ES-I3 (cell line): ENCODE results near the gene MAN1A1.

Experiments used
- H3K36me3 ChIP-seq: 2 replicates; pipeline ENCODE4 v1.6.1; 2013; ENCODE audit warnings: mild to moderate bottlenecking, low read length, control low read depth, moderate library complexity; ENCODE audit not compliant: insufficient read depth
- H3K4me1 ChIP-seq: 2 replicates; pipeline ENCODE4 v1.6.1; 2013; ENCODE audit warnings: mild to moderate bottlenecking, control low read depth, low read length; ENCODE audit not compliant: insufficient read depth
- H3K9ac ChIP-seq: 2 replicates; pipeline ENCODE4 v1.6.1; 2013; ENCODE audit warnings: low read depth, mild to moderate bottlenecking, low read length, moderate library complexity
- H3K9me3 ChIP-seq: 2 replicates; pipeline ENCODE4 v1.6.1; 2013; ENCODE audit warnings: mild to moderate bottlenecking, low read length, moderate library complexity; ENCODE audit not compliant: control insufficient read depth, insufficient read depth

Gene MAN1A1

DNA sequence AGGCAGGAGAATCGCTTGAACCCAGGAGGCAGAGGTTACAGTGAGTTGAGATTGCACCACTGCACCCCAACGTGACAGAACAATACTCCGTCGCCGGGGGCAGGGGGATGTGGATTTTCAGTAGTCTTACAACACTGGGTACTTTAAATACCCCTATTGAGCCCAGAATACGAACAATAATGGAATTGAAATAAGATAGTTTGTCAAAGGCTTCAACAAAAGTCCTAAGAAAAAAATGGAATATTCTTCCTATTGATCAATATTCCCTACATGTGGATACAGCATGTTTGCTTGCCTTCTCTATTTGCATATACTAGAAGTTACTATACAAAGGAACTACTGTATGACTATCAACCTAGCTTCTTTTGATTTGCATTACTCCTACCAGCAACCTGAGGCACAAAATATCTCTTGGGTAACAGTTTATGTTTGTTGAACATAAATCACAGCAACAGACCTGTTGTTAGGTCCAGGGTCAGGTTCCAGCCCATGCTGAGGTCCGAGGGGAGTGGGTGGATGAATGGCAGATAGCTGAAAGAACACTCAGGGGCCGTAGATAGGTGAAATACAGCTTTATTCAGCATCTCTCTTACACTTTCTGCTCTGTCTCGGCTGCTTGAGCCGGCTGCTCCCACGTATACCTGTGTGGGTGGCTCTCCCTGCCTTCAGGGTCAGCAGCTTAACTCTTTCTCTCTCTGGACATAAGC, 23.8 kb downstream of the MAN1A1 start:
- Histone ChIP-seq H3K9me3 (no peaks in the 10 kb centered on the region), H3K9ac (no peak overlapping the region), H3K36me3 (no peaks in the 10 kb centered on the region), H3K4me1 (no peaks in the 10 kb centered on the region)

DNA sequence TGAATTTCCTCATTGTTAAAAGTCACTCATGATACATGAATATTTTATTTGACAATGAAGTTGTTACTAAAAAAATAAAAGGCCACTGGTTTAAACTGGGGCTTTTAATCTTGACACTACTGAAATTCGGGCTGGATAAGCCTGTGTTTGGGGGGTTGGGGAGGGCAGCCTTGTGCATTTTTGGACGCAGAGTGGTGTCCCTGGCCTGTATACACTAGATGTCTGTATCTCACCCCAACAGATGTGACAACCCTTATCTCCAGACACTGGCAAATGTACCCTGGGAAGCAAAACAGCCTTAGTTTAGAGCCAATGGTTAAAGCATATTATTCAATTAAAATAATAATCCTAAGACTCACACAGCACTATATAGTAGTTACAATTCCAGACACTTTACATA, 24.8 kb downstream of the MAN1A1 start:
- Histone ChIP-seq H3K4me1 (no peaks in the 10 kb centered on the region), H3K36me3 (no peaks in the 10 kb centered on the region), H3K9me3 (no peaks in the 10 kb centered on the region), H3K9ac (no peak overlapping the region)

DNA sequence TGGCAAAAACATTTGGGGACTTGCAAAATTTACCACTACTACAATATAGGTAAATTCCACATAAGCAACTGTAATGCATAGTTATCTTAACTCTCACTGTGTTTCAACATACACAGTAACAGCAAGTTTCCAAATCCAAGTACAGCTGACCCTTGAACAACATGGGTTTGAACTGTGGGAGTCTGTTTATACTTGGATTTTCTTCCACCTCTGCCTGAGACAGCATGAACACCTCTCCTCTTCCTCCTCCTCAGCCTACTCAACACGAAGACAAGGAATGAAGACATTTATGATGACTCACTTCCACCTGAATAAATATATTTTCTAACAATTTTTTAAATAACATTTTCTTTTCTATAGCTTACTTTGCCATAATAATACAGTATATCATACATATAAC, 25.6 kb downstream of the MAN1A1 start:
- Histone ChIP-seq H3K9ac (no peak overlapping the region), H3K9me3 (no peaks in the 10 kb centered on the region), H3K4me1 (no peaks in the 10 kb centered on the region), H3K36me3 (no peaks in the 10 kb centered on the region)

DNA sequence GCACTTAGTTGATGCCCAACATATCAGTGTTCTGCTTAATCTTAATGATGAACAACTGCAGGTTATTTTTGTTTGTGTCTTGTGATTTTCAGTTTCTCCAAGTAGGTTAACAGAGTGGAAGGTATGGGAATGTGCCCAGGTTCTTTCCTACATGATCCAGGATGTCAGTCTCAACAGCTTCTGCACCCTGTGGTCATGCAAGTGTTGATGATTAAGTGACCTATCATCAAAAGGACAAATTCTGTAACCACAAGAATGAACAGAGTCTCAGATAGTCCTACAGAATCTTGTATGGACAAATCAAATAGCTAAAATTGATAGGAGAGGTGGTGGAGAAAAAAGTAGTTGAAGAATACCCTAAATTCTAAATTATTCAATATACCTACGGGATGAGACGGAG, 26.1 kb downstream of the MAN1A1 start:
- Histone ChIP-seq H3K4me1 (no peaks in the 10 kb centered on the region), H3K36me3 (no peaks in the 10 kb centered on the region)

DNA sequence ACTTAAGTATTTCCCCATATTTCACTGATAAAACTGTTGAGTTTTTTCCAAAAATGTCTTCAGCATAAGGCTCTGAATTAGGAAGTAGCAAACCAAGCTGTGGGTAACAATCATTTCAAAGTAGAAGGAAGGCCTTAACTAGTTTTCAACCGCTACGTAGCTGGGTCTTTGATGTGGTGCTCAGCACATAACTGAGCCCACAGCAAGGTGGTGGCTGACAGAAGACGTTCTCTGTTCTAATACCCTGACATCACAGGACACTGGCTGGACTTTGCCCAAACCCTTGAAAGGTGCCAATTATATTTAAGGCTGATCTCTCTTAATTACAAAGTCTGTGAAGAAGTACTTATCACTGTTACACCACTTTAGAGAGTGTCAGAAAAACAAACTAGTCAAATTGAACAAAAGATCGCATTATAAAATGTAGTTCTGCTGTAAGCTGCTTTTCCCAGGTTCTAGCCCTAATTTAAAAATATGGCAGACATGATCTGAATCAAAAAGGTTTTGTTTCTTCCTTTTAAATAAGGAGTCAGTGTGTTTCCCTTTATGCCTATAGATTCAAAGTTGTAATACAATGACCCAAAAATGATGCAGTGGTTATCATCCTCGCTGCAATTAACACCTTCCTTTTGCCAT, 26.7 kb downstream of the MAN1A1 start:
- no peak overlapping the region for H3K9ac ChIP-seq
- H3K4me1 ChIP-seq: no peaks in the 10 kb centered on the region
- H3K36me3 ChIP-seq: no peaks in the 10 kb centered on the region
- no peaks in the 10 kb centered on the region for H3K9me3 ChIP-seq

More for the DNA sequence above, 26.1 kb downstream of the MAN1A1 start:
- Histone ChIP-seq H3K9ac (no peak overlapping the region), H3K9me3 (no peaks in the 10 kb centered on the region)

DNA sequence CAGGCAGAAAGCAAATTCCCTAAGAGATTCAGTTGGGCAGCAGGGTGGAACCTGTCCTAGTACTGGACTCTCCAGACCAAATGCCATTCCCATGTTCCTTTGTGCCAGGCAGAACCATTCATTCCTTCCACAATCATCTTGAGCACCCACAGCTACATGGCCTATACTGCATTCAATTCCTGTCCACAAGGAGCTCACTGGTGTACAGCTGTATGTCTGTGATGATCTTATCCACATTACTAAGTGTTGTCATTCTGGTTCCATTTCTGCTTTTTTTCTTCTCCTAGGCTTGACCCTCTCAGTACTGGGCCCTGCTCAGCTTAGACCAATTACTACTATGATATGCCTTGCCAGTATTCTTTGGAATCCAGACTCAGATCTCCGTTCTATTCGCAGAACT, 27.5 kb downstream of the MAN1A1 start:
- Histone ChIP-seq H3K9ac (no peak overlapping the region), H3K36me3 (no peaks in the 10 kb centered on the region), H3K4me1 (no peaks in the 10 kb centered on the region), H3K9me3 (no peaks in the 10 kb centered on the region)

DNA sequence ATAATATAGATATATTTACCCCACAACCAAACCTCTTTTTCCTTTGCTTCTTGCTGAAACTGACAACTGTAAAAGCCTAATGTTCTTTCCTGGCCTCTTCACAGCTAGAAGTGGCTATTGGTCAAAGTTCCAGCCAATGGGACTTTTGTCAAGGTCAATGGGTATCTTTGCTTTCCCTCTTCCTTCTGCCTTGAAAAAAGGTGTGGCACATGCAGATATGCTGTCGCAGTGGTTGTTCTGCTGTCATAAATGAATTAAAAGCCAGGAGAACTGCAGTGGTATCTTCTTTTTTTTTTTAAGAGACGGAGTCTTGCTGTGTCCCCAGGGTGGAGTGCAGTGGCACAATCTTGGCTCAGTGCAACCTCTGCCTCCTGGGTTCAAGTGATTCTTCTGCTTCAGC, 29.9 kb downstream of the MAN1A1 start:
- Histone ChIP-seq H3K9me3 (no peaks in the 10 kb centered on the region), H3K36me3 (no peaks in the 10 kb centered on the region), H3K4me1 (no peaks in the 10 kb centered on the region), H3K9ac (no peak overlapping the region)

DNA sequence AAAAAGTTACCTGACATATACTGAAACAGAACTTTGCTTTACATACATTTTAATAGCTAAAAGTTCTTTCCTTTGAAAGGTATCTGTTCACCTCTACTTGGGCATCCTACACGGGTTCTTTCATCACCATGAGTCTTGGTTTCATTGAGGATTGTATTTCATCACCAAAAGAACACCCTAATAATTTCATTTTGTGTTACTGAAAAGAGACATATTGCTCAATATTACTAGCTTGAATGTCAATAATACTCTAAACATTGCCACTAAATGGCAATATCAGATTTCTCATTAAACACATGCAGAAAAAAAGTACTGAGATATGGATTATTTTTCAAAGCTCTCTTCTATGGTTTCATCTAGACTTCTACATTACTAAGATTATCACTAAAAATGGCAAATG, 30.8 kb downstream of the MAN1A1 start:
- no peaks in the 10 kb centered on the region for H3K4me1 ChIP-seq
- H3K9ac ChIP-seq: no peak overlapping the region
- H3K36me3 ChIP-seq: no peaks in the 10 kb centered on the region
- no peaks in the 10 kb centered on the region for H3K9me3 ChIP-seq

DNA sequence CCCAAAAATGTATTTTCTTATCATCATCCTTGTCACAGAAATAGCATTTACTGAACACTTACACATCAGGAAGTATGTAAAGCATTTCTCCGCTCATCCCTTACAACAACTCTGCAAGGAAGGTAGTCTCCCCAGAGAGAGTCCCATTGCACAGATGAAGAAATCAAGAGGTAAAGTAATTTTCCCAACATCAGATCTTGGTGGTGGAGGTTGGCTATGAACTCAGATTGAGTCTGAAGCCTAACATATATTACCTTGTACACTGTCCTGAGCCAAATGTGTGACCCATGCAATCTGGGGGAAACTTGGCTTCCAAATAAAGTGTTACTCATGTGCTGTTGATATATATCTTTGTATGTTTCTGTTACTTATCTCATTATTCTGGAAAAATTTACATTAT, 31.4 kb downstream of the MAN1A1 start:
- H3K4me1 ChIP-seq: no peaks in the 10 kb centered on the region
- no peaks in the 10 kb centered on the region for H3K36me3 ChIP-seq
- H3K9ac ChIP-seq: no peak overlapping the region
- H3K9me3 ChIP-seq: no peaks in the 10 kb centered on the region

DNA sequence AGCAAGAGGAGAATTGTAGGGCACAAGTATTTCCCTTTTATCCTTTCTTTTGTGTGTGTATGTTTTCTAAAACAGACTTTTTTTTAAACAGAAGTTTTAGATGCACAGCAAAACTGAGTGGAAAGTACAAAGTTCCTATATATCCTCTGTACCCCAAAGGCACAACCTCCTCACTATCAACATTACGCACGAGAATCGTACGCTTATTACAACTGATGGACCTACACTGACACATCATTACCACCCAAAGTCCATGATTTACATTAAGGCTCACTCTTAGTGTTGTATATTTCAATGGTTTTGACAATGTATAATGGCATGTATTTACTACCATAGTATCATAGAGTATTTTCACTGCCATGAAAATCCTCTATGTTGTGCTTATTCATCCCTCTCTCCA, 32.6 kb downstream of the MAN1A1 start:
- Histone ChIP-seq H3K9me3 (no peaks in the 10 kb centered on the region), H3K36me3 (no peaks in the 10 kb centered on the region), H3K4me1 (no peaks in the 10 kb centered on the region), H3K9ac (no peak overlapping the region)

DNA sequence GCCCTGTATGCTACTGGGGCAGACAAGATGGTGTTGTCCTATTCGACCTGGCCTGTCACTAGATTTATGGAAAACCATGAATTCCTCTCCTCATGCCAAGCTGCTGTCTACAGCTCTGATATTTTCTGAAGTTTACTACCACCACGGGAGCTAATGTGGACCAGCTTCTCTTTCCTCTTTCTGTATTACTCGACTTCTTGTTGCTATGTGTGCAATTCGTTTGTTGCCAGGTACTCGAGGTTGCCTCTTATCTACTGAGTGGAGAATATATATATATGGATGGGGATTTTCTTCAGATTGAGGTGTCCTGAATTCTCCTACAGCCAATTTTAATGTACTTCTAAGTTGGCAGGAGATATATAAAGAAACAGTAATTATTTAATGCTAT, 34.7 kb downstream of the MAN1A1 start:
- H3K4me1 ChIP-seq: no peaks in the 10 kb centered on the region; the same call in 1 of the 2 replicates
- H3K9ac ChIP-seq: no peak overlapping the region
- H3K36me3 ChIP-seq: no peaks in the 10 kb centered on the region
- no peaks in the 10 kb centered on the region for H3K9me3 ChIP-seq

DNA sequence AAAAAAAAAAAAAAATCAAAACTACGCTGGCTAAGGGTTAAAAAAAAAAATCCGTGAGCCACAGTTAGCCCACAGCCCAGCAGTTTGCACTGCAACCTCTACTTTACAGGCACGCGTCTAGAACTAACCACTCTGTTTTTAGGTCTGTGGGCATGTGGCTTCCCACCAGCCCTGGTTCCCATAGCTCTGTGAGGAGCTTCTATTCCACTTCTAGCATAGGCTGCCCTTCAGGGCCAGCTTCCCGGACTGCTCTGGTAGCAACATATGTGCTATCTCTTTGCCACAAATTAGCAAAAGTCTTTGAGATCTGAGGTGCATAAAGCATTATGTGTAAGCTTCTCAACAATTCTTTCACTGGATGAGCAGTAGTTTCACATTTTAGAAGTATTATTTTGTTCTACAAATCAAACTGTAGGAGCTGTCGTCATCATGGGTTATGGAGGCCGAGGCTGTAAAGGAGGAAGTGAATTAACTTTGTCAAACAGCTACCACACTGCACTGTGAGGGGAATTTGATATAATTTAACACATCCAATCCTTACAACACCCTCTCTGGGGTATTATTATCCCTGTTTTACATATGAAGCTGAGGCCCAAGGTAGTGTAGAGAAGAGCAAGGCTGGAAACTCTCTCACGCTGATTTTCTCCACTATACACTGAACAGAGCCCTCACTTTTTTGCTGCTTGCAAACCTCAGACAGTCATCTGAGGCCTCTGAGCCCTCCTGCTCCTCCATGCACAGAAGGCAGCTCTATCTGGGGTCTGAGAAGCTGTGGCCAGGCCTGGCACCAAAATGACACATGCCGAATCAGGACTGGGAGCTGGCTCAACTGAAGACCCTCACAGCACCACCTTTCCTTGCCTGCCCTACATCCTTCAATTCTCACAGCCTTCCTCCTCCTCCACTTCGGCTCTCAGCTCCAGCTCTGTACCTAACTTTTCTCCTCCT, 35.4 kb downstream of the MAN1A1 start:
- no peak overlapping the region for H3K9ac ChIP-seq
- peaks cover 2% of the 10 kb centered on the region; the same call in 1 of the 2 replicates for H3K4me1 ChIP-seq

DNA sequence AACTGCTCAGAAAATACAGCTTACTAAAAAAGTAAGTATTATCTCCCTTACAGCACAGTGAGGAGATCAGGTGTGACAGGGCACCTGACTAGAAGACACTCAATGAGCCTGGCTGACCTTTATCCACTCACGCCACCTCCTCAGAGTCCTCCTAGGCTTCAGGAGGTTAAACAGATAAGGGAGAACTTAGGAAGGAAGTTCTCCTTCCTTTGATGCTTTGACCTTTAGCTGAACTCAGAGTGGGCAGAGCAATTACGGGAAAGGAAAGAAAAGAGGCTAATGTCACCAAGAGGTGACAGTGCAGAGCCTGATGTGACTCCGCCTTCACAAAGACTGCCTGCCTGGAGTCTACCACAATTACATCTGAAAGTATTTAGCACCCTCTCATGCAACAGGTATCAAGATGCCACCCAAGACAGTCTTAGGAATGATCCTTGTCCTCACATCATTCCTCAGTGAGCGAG, 36.7 kb downstream of the MAN1A1 start:
- peaks cover 9% of the 10 kb centered on the region; the same call in 1 of the 2 replicates for H3K4me1 ChIP-seq

More for the DNA sequence above, 35.4 kb downstream of the MAN1A1 start:
- H3K36me3 ChIP-seq: no peaks in the 10 kb centered on the region
- no peaks in the 10 kb centered on the region for H3K9me3 ChIP-seq

DNA sequence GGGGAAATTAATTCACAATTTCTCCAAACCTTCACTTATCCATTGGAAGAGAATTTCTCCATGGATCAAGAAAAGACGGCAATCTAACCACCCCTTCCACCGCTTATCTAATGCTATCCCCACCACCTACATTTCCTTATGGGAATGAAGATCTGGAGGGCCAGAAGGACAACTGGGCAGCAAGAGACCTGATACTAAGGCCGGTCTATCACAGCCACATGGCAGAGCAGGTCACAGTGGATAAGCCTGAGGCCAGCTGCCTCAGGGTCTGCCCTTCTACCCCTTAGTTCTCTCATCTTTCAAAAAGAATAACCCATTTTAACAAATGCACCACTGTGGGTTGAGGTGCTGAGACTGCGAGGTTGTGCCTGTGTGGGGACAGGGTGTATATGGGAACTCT, 37.1 kb downstream of the MAN1A1 start:
- no peak overlapping the region for H3K9ac ChIP-seq
- H3K4me1 ChIP-seq: peaks cover 10% of the 10 kb centered on the region; the same call in 1 of the 2 replicates
- H3K36me3 ChIP-seq: no peaks in the 10 kb centered on the region
- no peaks in the 10 kb centered on the region for H3K9me3 ChIP-seq

More for the DNA sequence above, 36.7 kb downstream of the MAN1A1 start:
- H3K9ac ChIP-seq: no peak overlapping the region
- no peaks in the 10 kb centered on the region for H3K36me3 ChIP-seq
- H3K9me3 ChIP-seq: no peaks in the 10 kb centered on the region
